ENCODE measurements around the gene METTL13. TPM values are rescaled to one million over a fixed set of nuclear protein-coding genes. Genes with fewer than 3 reads are reported as not detected.

Gene METTL13
- total and polyA plus RNA-seq, 3 experiments from 2014 or later: 35.1 to 65.8 (median 63.7) TPM

DNA sequence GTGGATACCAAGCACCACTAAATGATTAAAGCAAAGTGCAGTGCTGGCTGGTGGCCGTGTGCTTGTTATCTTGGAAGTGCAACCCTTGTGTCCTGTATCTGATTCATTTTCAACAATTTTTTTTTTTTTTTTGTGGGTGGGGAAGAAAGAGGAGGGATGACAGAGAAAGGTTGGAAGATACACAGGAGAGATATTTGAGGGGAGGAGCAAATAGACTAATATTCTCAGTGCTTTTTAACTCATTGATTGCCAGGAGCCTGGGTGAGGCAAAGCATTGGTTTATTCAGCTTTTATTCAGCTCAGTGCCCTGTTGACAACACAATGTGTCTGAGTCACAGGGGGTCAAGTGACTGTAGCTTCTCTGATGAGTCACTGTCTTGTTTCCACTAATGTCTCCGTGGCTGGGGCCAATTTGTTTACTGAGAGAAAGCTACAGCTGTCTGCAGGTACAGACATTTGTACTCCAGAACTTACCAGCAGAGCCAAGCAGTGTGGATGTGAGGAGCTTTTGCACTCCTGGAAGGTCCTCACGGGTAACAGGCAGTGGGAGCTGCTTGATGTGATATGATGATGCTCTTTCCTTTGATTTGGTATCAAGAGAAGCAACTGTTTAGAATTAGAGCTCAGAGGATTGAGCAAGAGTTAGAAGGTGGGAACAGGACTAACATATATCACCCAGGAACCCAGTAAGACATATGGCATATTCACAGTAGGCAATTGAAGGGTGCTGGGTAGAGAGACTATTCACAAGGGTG, 36.2 kb downstream of the METTL13 start:
- Histone ChIP-seq H3K4me1 (ENCODE audit: insufficient read depth, low read length) (no peaks in the 10 kb centered on the region), H3K27me3 (ENCODE audit: insufficient read depth, low read length, poor library complexity, severe bottlenecking) (no peaks in the 10 kb centered on the region), H3K9me3 (ENCODE audit: low read length) (no peaks in the 10 kb centered on the region), H3K27ac (ENCODE audit: low read depth, low read length) (no peak overlapping the region), H3K4me3 (ENCODE audit: low read length) (no peak overlapping the region), H3K36me3 (ENCODE audit: insufficient read depth, low read length) (no peaks in the 10 kb centered on the region)
- Mint-ChIP-seq H3K9me3 (no peaks in the 10 kb centered on the region), H3K4me3 (no peak overlapping the region), H3K36me3 (no peaks in the 10 kb centered on the region), H3K4me1 (no peaks in the 10 kb centered on the region), H3K27ac (no peak overlapping the region), H3K27me3 (peaks cover 0 to 3% of the 10 kb centered on the region in 2 donors)
- POLR2A ChIA-PET: interaction anchor here (0.6 kb wide), 1 partner anchor 24 kb away, joined by 3 read pairs; the partner anchor contains the start of gene DNM3
- no peak for DNase-seq
- CTCF ChIA-PET: interaction anchor here (0.7 to 2.0 kb wide), 2 partner anchors 10 to 17 kb away, joined by 3 to 6 read pairs; no protein-coding TSS in a partner anchor

DNA sequence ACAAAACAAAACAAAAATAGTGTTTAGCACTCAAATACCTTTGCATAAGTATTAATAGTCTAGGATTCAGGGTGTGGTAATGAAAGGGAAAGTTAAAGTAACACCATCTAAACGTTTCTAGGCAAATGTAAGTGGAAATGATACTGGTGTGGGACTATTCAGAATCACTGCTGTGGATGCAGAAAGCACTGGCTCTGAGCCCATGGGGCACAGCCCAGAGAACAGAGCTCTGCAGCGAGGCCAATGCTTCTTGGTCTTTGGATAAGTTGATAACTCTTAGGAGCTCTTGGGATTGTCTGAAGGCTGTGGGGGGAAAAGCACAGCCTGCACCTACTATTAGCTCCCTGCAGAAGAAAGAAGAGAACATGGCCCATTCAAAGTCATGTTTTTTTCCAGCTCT, 38.5 kb downstream of the METTL13 start:
- H3K4me1 ChIP-seq (ENCODE audit: insufficient read depth, low read length): no peaks in the 10 kb centered on the region
- no peak overlapping the region for H3K4me3 Mint-ChIP-seq

DNA sequence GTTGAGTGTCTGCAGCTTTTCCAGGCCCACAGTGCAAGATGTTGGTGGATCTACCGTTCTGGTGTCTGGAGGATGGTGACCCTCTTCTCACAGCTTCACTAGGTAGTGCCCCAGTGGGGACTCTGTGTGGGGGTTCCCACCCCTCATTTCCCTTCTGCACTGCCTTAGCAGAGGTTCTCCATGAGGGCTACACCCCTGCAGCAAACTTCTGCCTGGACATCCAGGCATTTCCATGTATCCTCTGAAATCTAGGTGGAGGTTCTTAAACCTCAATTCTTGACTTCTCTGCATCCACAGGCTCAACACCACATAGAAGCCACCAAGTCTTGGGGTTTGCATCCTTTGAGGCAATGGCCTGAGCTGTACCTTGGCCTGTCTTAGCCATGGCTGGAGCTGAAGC, 45.5 kb downstream of the METTL13 start:
- Histone ChIP-seq H3K27me3 (ENCODE audit: insufficient read depth, low read length, poor library complexity, severe bottlenecking) (no peaks in the 10 kb centered on the region), H3K4me3 (ENCODE audit: low read length) (no peak overlapping the region), H3K9me3 (ENCODE audit: low read length) (no peaks in the 10 kb centered on the region), H3K27ac (ENCODE audit: low read depth, low read length) (no peak overlapping the region), H3K4me1 (ENCODE audit: insufficient read depth, low read length) (no peaks in the 10 kb centered on the region), H3K36me3 (ENCODE audit: insufficient read depth, low read length) (no peaks in the 10 kb centered on the region)
- H3K4me3 Mint-ChIP-seq: no peak overlapping the region
- ChIA-PET POLR2A (no interaction called here), CTCF (no interaction called here)
- DNase-seq: no peak
- H3K27me3 Mint-ChIP-seq: peaks cover 0 to 4% of the 10 kb centered on the region in 2 donors
- peaks cover 8 to 29% (median 9%) of the 10 kb centered on the region in 3 donors for H3K36me3 Mint-ChIP-seq
- H3K9me3 Mint-ChIP-seq: peaks cover 14 to 24% (median 24%) of the 10 kb centered on the region in 5 donors
- H3K4me1 Mint-ChIP-seq: no peaks in the 10 kb centered on the region
- no peak overlapping the region for H3K27ac Mint-ChIP-seq

More for the DNA sequence above, 38.5 kb downstream of the METTL13 start:
- Histone ChIP-seq H3K27me3 (ENCODE audit: insufficient read depth, low read length, poor library complexity, severe bottlenecking) (no peaks in the 10 kb centered on the region), H3K4me3 (ENCODE audit: low read length) (no peak overlapping the region), H3K27ac (ENCODE audit: low read depth, low read length) (no peak overlapping the region), H3K36me3 (ENCODE audit: insufficient read depth, low read length) (no peaks in the 10 kb centered on the region), H3K9me3 (ENCODE audit: low read length) (no peaks in the 10 kb centered on the region)
- ChIA-PET POLR2A (no interaction called here), CTCF (interaction anchor here (1.3 to 1.4 kb wide), 2 partner anchors 16 to 110 kb away, joined by 3 read pairs; no protein-coding TSS in a partner anchor)
- Mint-ChIP-seq H3K4me1 (no peaks in the 10 kb centered on the region), H3K27ac (no peak overlapping the region), H3K9me3 (peaks cover 0 to 4% (median 2%) of the 10 kb centered on the region in 5 donors), H3K36me3 (peaks cover 0 to 4% (median 4%) of the 10 kb centered on the region in 3 donors), H3K27me3 (peaks cover 0 to under 1% of the 10 kb centered on the region in 2 donors)
- DNase-seq: no peak

DNA sequence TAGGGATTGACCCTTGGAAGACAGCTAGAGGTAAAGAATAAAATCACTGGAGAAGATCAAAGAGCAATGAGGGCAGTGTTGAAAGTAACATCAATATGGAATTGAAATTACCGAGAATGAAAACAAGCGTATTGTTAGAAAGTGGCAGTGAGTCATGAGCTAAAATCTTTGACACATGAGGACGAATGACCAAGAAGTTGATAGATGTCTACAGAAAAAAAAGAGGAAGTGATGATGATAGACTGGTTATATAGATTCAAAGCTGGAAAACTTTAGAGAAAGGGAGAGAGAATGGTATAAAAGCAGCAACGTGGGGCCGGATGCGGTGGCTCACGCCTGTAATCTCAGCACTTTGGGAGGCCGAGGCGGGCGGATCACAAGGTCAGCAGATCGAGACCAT, 47.3 kb downstream of the METTL13 start:
- no peaks in the 10 kb centered on the region for H3K27me3 ChIP-seq (ENCODE audit: insufficient read depth, low read length, poor library complexity, severe bottlenecking)
- H3K36me3 ChIP-seq (ENCODE audit: insufficient read depth, low read length): no peaks in the 10 kb centered on the region
- Mint-ChIP-seq H3K27ac (no peak overlapping the region), H3K36me3 (peaks cover 8 to 29% (median 9%) of the 10 kb centered on the region in 3 donors), H3K27me3 (peaks cover 0 to 4% of the 10 kb centered on the region in 2 donors), H3K4me1 (no peaks in the 10 kb centered on the region), H3K9me3 (peaks cover 14 to 24% (median 24%) of the 10 kb centered on the region in 5 donors), H3K4me3 (no peak overlapping the region)
- no peaks in the 10 kb centered on the region for H3K9me3 ChIP-seq (ENCODE audit: low read length)
- no peak overlapping the region for H3K27ac ChIP-seq (ENCODE audit: low read depth, low read length)
- ChIA-PET CTCF (no interaction called here), POLR2A (no interaction called here)
- DNase-seq: no peak
- H3K4me3 ChIP-seq (ENCODE audit: low read length): no peak overlapping the region
- H3K4me1 ChIP-seq (ENCODE audit: insufficient read depth, low read length): no peaks in the 10 kb centered on the region

DNA sequence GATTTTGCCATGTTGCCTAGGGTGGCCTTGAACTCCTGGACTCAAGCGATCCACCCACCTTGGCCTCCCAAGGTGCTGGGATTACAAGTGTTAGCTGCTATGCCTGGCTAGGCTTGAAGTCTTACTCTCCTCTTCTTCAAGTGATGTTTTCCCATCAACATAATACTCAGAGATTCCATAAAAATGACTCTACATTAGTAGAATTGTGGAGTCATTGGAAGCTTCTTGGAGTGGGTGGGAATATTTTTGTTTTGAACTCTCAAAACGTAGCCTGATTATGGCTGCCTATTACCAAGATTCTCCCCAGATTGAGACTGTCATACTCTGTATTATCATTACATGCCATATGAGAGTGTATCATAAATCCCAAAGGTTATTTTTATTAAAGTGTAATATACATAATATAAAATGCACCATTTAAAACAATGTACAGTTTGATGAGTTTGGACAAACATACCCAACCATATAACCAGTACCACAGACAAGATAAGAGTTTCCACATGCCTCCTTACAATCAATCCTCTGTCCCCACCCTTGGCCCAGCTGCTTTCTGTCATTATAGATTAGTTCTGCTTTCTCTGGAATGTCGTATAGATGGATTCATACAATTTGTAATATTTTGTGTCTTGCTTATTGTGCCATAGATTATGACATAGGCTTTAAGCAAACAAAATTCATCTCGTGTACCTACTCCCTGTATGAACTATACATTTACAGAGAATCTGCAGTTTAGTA, 51.8 kb downstream of the METTL13 start:
- H3K4me3 Mint-ChIP-seq: no peak overlapping the region
- no peak overlapping the region for H3K27ac Mint-ChIP-seq
- DNase-seq: no peak
- Histone ChIP-seq H3K4me3 (ENCODE audit: low read length) (no peak overlapping the region), H3K4me1 (ENCODE audit: insufficient read depth, low read length) (no peaks in the 10 kb centered on the region), H3K36me3 (ENCODE audit: insufficient read depth, low read length) (no peaks in the 10 kb centered on the region), H3K27me3 (ENCODE audit: insufficient read depth, low read length, poor library complexity, severe bottlenecking) (no peaks in the 10 kb centered on the region), H3K27ac (ENCODE audit: low read depth, low read length) (no peak overlapping the region), H3K9me3 (ENCODE audit: low read length) (no peaks in the 10 kb centered on the region)
- no peaks in the 10 kb centered on the region for H3K9me3 Mint-ChIP-seq
- H3K36me3 Mint-ChIP-seq: peaks cover 0 to 6% (median 2%) of the 10 kb centered on the region in 3 donors
- peaks cover 0 to 3% of the 10 kb centered on the region in 2 donors for H3K27me3 Mint-ChIP-seq
- ChIA-PET POLR2A (no interaction called here), CTCF (no interaction called here)
- no peaks in the 10 kb centered on the region for H3K4me1 Mint-ChIP-seq

DNA sequence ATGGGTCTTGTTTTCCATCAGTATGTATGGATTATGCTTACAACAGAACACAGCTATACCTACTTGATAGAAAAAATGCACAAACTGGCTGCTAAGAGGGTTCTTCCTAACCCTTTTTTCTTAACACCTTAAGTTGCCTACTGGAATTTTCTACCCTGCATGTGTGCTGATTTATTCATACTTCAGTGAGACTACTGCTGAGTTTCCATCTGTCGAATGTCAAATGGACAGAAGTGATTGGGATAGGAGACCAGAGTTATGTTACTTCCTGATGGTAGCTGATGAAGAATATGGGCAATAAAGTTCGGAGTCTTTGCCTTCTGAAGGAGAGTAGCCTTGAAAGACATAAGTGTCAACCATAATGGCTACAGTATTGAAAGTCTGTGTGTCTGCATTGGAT, 53.4 kb downstream of the METTL13 start:
- no peaks in the 10 kb centered on the region for H3K27me3 ChIP-seq (ENCODE audit: insufficient read depth, low read length, poor library complexity, severe bottlenecking)
- no peaks in the 10 kb centered on the region for H3K36me3 ChIP-seq (ENCODE audit: insufficient read depth, low read length)
- H3K9me3 Mint-ChIP-seq: no peaks in the 10 kb centered on the region
- no peaks in the 10 kb centered on the region for H3K9me3 ChIP-seq (ENCODE audit: low read length)
- no peak overlapping the region for H3K27ac ChIP-seq (ENCODE audit: low read depth, low read length)
- no peak for DNase-seq
- no peaks in the 10 kb centered on the region for H3K4me1 ChIP-seq (ENCODE audit: insufficient read depth, low read length)
- H3K27me3 Mint-ChIP-seq: peaks cover 0 to 3% of the 10 kb centered on the region in 2 donors
- POLR2A ChIA-PET: no interaction called here
- H3K4me1 Mint-ChIP-seq: no peaks in the 10 kb centered on the region
- no peak overlapping the region for H3K4me3 Mint-ChIP-seq
- H3K36me3 Mint-ChIP-seq: peaks cover 0 to 2% (median 0%) of the 10 kb centered on the region in 3 donors
- no peak overlapping the region for H3K4me3 ChIP-seq (ENCODE audit: low read length)
- no peak overlapping the region for H3K27ac Mint-ChIP-seq
- CTCF ChIA-PET: no interaction called here

DNA sequence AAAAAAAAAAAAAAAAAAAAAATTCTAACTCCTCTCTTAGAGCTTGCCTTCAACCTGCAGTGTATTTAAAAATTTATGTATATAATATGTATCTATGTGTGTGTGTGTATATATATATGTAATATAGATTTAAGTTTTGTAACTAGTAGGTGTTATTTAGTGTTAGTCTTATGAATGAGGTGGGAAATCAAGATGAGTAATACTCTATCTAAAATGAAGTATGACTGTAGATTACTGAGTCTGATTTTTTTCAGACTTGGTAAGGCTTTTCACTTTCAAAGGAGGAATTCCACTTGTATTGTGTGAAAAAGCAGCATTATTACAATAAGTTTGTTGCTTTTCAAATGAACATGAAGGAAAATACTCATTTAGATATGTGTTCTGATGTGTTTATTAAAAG, 54.4 kb downstream of the METTL13 start:
- POLR2A ChIA-PET: no interaction called here
- DNase-seq: no peak

More for the DNA sequence above, 54.4 kb downstream of the METTL13 start:
- Mint-ChIP-seq H3K4me3 (no peak overlapping the region), H3K27ac (no peak overlapping the region), H3K27me3 (peaks cover 0 to 3% of the 10 kb centered on the region in 2 donors), H3K36me3 (peaks cover 0 to 2% (median under 1%) of the 10 kb centered on the region in 3 donors), H3K4me1 (peaks cover 4 to 6% (median 5%) of the 10 kb centered on the region in 3 donors), H3K9me3 (no peaks in the 10 kb centered on the region)
- no peaks in the 10 kb centered on the region for H3K9me3 ChIP-seq (ENCODE audit: low read length)
- no peaks in the 10 kb centered on the region for H3K27me3 ChIP-seq (ENCODE audit: insufficient read depth, low read length, poor library complexity, severe bottlenecking)
- H3K4me3 ChIP-seq (ENCODE audit: low read length): no peak overlapping the region
- CTCF ChIA-PET: no interaction called here
- H3K4me1 ChIP-seq (ENCODE audit: insufficient read depth, low read length): no peaks in the 10 kb centered on the region
- H3K27ac ChIP-seq (ENCODE audit: low read depth, low read length): no peak overlapping the region
- no peaks in the 10 kb centered on the region for H3K36me3 ChIP-seq (ENCODE audit: insufficient read depth, low read length)
